PC-3 (cell line): Measurements from ENCODE around the gene RRP9. TPM values are rescaled to one million over a fixed set of nuclear protein-coding genes. Genes with fewer than 3 reads are reported as not detected.

Experiments used
- ATAC-seq: fragments of 200-7000 bp; cut with Tn5 transposase; 2 replicates; pipeline ENCODE4 v1.9.1; 2020; ENCODE audit warnings: mild to moderate bottlenecking, moderate library complexity
- BruUV-seq: library from RNA; stranded (reverse); fragments of 400-500 nt; replicated peaks from 2 replicates; lab custom pipeline; 2021; lab: Mats Ljungman, UMichigan
- CTCF ChIA-PET: fragments of 300-600 bp; sonication (Branson Sonifier 250); formaldehyde crosslinking; loops from one replicate; lab custom pipeline; 2022; ENCODE audit warnings: antibody characterized with exemption; lab: Charles Lee
- POLR2A ChIA-PET: fragments of 300-600 bp; sonication (Branson Sonifier 250); formaldehyde crosslinking; loops from one replicate; lab custom pipeline; 2022; ENCODE audit warnings: antibody characterized with exemption; ENCODE audit not compliant: unreplicated experiment; lab: Charles Lee
- DNase-seq: peaks from one replicate; pipeline ENCODE4 v3.0.0-alpha.2; 2015
- H2AFZ ChIP-seq: fragments of 300-600 bp; sonication (generic); 2 replicates; pipeline ENCODE4 v1.6.0; 2016; ENCODE audit warnings: antibody characterized with exemption, low read length
- H3F3A ChIP-seq: fragments of 300-600 bp; sonication (generic); one replicate; pipeline ENCODE4 v1.6.0; 2017; ENCODE audit warnings: antibody characterized with exemption, low read length, control low read depth, mild to moderate bottlenecking; ENCODE audit not compliant: unreplicated experiment
- H3K27ac ChIP-seq: fragments of 300-600 bp; sonication (generic); 2 replicates; pipeline ENCODE4 v1.5.1; 2016; ENCODE audit warnings: mild to moderate bottlenecking, low read length
- H3K27me3 ChIP-seq: fragments of 300-600 bp; sonication (generic); 2 replicates; pipeline ENCODE4 v1.6.1; 2016; ENCODE audit warnings: low read length, mixed read lengths
- H3K36me3 ChIP-seq: fragments of 300-600 bp; sonication (generic); 2 replicates; pipeline ENCODE4 v1.6.1; 2016; ENCODE audit warnings: low read depth, mixed run types, low read length, mixed read lengths
- H3K4me1 ChIP-seq: fragments of 300-600 bp; sonication (generic); 2 replicates; pipeline ENCODE4 v1.5.1; 2016; ENCODE audit warnings: low read length; ENCODE audit not compliant: insufficient read depth
- H3K4me2 ChIP-seq: fragments of 300-600 bp; sonication (generic); 2 replicates; pipeline ENCODE4 v1.6.0; 2016; ENCODE audit warnings: low read length
- H3K4me3 ChIP-seq: fragments of 300-600 bp; sonication (generic); 2 replicates; pipeline ENCODE4 v1.5.1; 2016; ENCODE audit warnings: mild to moderate bottlenecking, low read length, mixed read lengths
- H3K79me2 ChIP-seq: fragments of 300-600 bp; sonication (generic); 2 replicates; pipeline ENCODE4 v1.6.1; 2017; ENCODE audit warnings: low read length, mixed read lengths
- H3K9ac ChIP-seq: fragments of 300-600 bp; sonication (generic); 2 replicates; pipeline ENCODE4 v1.6.0; 2016; ENCODE audit warnings: mild to moderate bottlenecking, low read length
- H3K9me2 ChIP-seq: fragments of 300-600 bp; sonication (generic); replicated peaks from 2 replicates; pipeline ENCODE4 v1.6.1; 2016; ENCODE audit warnings: mixed run types, low read length, mixed read lengths
- H3K9me3 ChIP-seq: fragments of 300-600 bp; sonication (generic); 2 replicates; pipeline ENCODE4 v1.6.1; 2016; ENCODE audit warnings: low read length, mixed read lengths
- H4K20me1 ChIP-seq: fragments of 300-600 bp; sonication (generic); 2 replicates; pipeline ENCODE4 v1.6.1; 2016; ENCODE audit warnings: low read length, mixed read lengths
- CTCF ChIP-seq: fragments of 300-600 bp; sonication (generic); conservative IDR thresholded peaks from 2 replicates; pipeline ENCODE4 v1.5.1; 2017; ENCODE audit warnings: antibody characterized with exemption, low read depth, mild to moderate bottlenecking, low read length
- EZH2 ChIP-seq: fragments of 300-600 bp; sonication (generic); IDR thresholded peaks from one replicate; pipeline ENCODE4 v1.6.1; 2017; ENCODE audit warnings: antibody characterized with exemption, mild to moderate bottlenecking, low read length; ENCODE audit not compliant: unreplicated experiment
- intact Hi-C: fragments of 100-400 bp; cut with micrococcal nuclease; formaldehyde crosslinking; loops from 2 replicates; pipeline ENCODE4 v1.9.0; 2023
- total RNA-seq: library from RNA; depleted of rRNA; stranded (reverse); fragments of >200 nt; gene quantifications from 2 replicates; pipeline ENCODE4 v1.2.3, GENCODE V29; 2014

The RRP9 gene
- total RNA-seq, 1 experiment from 2014 or later: 95.0 TPM

- ChIA-PET POLR2A (interaction anchor here (0.5 to 1.3 kb wide), 9 partner anchors 9 to 1815 kb away, joined by 3 to 10 read pairs (median 5); partner anchors contain the start of genes ABHD14B, RPL29 and RRP9), CTCF (interaction anchor here (0.5 to 1.9 kb wide), 6 partner anchors 9 to 1646 kb away, joined by 3 to 13 read pairs (median 4); partner anchors contain the start of genes ABHD14B, PCBP4 and RRP9)
- H2AFZ ChIP-seq: peak within 1 kb of the TSS; percentile 69
- peaks cover 26% of the 10 kb centered on the region for H3K79me2 ChIP-seq
- H3K9me3 ChIP-seq: no peaks in the 10 kb centered on the region
- DNase-seq (peak; percentile 93), ATAC-seq (peak; percentile 86)
- H3F3A ChIP-seq: no peaks in the 10 kb centered on the region
- H3K4me2 ChIP-seq: peak within 1 kb of the TSS; percentile 88
- H4K20me1 ChIP-seq: no peaks in the 10 kb centered on the region
- H3K9me2 ChIP-seq: no peaks in the 10 kb centered on the region
- H3K4me1 ChIP-seq: peaks cover 20% of the 10 kb centered on the region
- no peaks in the 10 kb centered on the region for H3K36me3 ChIP-seq
- H3K4me3 ChIP-seq: peak within 1 kb of the TSS; percentile 64
- no peaks in the 10 kb centered on the region for H3K27me3 ChIP-seq
- TF ChIP-seq CTCF (peak; percentile 27; the same call in 1 of the 2 replicates), EZH2 (no peak)
- BruUV-seq: no TSS peak
- intact Hi-C loops: loop anchor here (1.0 to 2.0 kb wide), 2 partner anchors 15 to 40 kb away; partner anchors contain the start of gene PARP3
- peak within 1 kb of the TSS; percentile 79 for H3K27ac ChIP-seq
- peak within 1 kb of the TSS; percentile 89 for H3K9ac ChIP-seq
These were observed 41.3 kb upstream of the RRP9 start, which contains the start of gene ACY1 for GRCh38 chr3:51982838-51983577. TSS of gene ACY1 (plus strand) at chr3:51983535. CDS start at chr3:51984065, 530 bp downstream.

GRCh38 chr3:51982352-51982837 is 40.7 kb upstream of the RRP9 start:
- Histone ChIP-seq H3K4me2 (peak overlapping the region; percentile 88), H3K79me2 (peaks cover 26% of the 10 kb centered on the region), H4K20me1 (no peaks in the 10 kb centered on the region), H3K9me2 (no peaks in the 10 kb centered on the region), H3K27ac (peak overlapping the region; percentile 79), H3K4me3 (peak overlapping the region; percentile 64), H3K27me3 (no peaks in the 10 kb centered on the region), H3F3A (no peaks in the 10 kb centered on the region), H3K4me1 (peaks cover 20% of the 10 kb centered on the region), H3K9ac (peak overlapping the region; percentile 89), H3K9me3 (no peaks in the 10 kb centered on the region), H3K36me3 (no peaks in the 10 kb centered on the region), H2AFZ (peak overlapping the region; percentile 69)
- peak; percentile 59 for ATAC-seq
- POLR2A ChIA-PET: interaction anchor here (0.5 to 1.3 kb wide), 7 partner anchors 9 to 1815 kb away, joined by 3 to 10 read pairs (median 5); partner anchors contain the start of genes ABHD14B, POC1A, RPL29 and RRP9
- intact Hi-C loops: loop anchor here (2.0 kb wide), 1 partner anchor 40 kb away; the partner anchor contains the start of gene PARP3
- TF ChIP-seq CTCF: peak; percentile 79
- TF ChIP-seq EZH2: no peak
- peak; percentile 75 for DNase-seq
- BruUV-seq: TSS peak; percentile 74
- CTCF ChIA-PET: interaction anchor here (0.6 to 1.9 kb wide), 5 partner anchors 9 to 1645 kb away, joined by 3 to 13 read pairs (median 4); partner anchors contain the start of genes ABHD14B and RRP9
